IPS DF 4.7 (cell line): Measurements from ENCODE around the gene ADARB2.

Source experiments
- DNase-seq: peaks from one replicate; pipeline ENCODE4 v3.0.0-alpha.2; 2013; ENCODE audit warnings: low spot score; ENCODE audit errors: extremely low read depth

The ADARB2 gene

DNA sequence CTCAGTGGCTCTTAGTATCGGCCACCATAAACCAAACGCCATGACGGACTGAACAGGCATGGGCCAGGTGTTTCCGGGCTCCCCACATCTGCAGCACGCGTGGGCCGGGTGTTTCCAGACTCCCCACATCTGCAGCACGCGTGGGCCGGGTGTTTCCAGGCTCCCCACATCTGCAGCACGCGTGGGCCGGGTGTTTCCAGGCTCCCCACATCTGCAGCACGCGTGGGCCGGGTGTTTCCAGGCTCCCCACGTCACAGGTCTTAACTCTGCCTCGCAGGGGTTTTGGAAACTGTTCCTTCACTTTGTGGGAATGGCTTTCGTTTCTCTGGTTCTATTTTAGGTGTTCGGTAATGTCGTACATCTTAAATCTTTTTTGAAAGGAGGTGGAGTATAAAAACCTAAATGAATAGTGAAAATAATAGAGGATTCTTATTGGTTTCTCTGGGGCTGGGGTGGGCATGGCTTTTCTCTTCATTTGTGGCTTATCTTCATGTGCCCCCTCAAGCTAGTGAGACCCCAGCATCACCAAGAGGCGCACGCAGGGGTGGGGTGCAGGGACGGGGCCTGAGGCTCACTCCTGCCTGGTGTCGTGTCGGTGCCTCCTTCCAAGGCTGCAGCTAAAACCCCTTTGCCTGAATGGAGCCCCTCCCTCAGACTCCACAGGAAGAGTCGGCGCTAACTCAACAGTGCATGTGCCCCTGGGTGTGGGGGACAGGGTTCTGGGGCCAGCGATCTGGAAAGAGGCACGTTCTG is 554.9 kb downstream of the ADARB2 start:
- no peak for DNase-seq

GRCh38 chr10:1180836-1181235 is 556.5 kb downstream of the ADARB2 start:
- DNase-seq, result no peak

- DNase-seq, result no peak
Measured at GRCh38 chr10:1180071-1180730, 557.1 kb downstream of the ADARB2 start.

DNA sequence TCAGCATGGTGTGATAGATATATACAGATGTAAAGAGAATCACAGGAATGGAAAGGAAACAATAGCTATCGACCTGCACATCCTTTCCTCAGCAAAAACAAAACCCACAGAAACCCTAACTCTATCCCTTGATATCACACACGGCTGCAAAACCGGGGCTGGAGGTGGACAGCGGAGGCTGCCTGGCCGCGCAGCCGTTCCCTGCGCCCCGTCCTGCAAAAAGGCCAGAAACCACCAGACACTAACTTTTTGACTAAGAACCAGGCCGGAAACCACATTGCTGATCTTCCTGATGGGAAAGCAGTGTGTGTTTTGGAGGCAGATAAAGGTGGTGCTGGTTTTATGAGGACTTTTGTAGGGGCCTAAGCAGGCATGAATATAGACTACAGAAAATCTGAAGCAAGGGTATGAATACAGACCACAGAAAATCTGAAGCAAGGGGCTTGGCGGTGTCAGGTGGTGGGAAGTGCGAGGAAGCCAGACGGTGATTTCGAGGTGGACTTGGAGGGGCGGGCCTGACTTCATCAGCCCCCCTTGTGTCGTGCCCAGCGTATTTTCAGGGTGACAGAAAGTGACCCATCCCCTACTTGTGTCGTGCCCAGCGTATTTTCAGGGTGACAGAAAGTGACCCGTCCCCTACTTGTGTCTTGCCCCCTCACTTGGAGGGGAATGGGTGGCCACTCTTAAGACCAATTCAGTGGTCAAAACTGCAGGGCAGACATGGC is 557.8 kb downstream of the ADARB2 start:
- DNase-seq, result no peak

DNA sequence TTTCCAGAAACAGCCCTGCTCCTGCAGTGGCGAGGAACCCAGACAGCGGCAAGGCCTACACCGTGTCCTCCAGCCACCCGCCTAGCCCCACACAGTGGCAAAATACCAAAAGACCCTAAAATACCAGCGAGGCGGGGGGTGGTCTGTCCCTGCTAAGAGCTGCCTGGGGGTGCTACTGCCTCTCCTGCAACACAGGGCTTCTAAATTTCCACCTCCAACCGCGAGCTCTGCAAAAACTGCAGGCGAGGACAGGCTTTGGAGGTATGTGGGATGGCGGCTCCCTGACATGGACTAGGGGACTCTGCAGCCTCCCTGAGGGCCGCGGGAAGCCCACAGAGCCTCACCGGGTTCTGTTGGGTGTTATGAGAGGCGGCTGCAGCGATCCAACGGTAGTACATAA is 558.8 kb downstream of the ADARB2 start:
- no peak for DNase-seq

DNA sequence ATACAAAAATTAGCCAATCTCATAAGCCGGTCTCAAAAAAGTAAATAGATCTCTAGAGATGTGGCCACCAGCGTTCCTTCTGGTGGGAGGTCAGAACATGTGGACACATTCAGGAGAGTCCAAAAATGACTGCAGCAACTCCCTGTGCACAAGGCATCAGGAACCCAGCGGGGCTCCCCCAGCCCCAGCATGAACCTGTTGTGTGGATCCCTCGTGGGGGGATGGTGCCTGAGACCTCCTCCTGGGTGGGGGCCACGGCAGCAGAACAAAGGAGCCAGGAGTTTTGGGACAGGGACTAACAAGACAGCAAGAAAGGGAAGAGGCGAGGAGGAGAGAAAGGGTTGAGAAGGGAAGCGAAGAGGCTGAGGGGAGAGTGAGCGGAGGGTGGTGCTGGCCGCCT is 559.4 kb downstream of the ADARB2 start:
- no peak for DNase-seq

DNA sequence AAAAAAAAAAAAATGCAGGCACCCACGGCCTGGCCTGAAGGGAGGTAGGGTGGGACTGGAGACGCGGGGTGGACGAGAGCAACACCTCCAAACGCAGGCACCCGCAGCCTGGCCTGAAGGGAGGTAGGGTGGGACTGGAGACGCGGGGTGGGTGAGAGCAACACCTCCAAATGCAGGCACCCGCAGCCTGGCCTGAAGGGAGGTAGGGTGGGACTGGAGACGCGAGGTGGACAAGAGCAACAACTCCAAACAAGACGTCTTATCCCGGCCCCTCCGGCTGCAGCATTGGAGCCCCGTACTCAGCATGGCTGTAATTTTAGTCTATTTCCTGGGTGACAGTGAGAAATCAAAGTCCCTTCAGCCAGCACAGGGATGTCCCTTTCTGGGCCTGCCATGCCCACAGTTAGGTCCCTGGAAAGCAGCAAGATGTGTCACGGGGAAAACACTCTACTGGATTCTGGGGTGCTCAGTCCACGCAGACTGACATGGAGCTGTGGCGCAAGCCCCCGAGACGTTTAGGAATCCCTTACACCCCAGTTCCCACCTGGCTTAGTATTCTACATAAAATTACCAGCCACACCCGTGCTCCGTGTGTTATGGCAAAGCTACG is 561.3 kb downstream of the ADARB2 start:
- no peak for DNase-seq

GRCh38 chr10:1174022-1174421 is 563.3 kb downstream of the ADARB2 start:
- DNase-seq, result no peak

DNA sequence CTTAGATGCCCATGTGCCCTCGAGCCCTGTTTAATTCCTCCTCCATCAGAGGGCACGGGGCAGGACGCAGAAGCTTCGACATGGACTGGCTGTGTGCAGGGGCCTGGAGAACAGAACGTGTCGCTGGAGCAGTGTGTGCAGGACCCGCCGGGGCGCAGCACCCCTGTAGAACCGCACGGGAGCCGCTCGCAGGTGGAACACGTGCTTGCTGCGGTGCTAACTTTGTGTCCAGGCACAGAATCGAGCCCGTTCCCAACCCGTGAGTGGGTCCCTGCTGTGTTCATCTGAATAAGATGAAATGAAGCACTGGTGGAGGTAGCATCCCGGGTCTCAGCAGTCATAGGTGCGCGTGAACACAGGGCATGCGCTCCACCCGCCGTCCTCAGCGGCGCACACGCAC is 564.2 kb downstream of the ADARB2 start:
- no peak for DNase-seq

- no peak for DNase-seq
Measured at GRCh38 chr10:1172256-1172984, 564.9 kb downstream of the ADARB2 start.

DNA sequence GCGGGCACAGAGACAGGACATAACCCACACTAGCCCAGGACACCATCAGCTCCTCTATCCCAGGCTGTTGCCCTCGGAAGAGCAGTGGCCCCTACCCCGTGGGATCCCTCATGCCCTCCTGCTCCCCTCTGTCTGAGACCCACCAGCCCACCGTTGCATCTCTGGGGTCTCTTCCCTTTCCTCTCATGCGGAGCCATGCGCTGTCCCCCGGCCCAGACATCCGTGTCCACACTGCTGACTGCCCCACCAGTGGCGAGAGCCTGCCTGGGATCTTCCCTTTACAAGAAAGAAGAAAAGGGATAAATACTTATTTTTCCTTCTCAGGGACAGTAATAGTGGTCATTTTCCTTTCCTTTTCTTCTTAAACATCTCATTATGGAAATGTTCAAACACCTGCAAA is 565.7 kb downstream of the ADARB2 start:
- no peak for DNase-seq

GRCh38 chr10:1171182-1171581 is 566.1 kb downstream of the ADARB2 start:
- DNase-seq, result no peak

DNA sequence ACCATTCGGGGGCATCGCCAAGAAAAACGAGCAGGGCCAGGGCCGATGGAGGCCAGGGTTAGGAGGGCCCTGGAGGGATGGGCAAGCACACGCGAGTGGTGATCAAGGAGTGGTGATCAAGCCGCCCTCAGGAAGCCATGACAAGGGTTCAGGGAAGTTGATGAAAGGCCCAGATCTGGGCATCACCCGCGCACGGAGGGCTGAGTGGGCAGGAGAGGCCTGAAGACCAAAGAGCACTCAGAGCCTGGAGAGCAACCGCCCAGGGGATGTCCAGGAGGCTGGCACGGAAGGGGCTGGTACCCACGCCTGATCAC is 566.5 kb downstream of the ADARB2 start:
- no peak for DNase-seq

- no peak for DNase-seq
Measured at GRCh38 chr10:1169981-1170866, 567.1 kb downstream of the ADARB2 start.

DNA sequence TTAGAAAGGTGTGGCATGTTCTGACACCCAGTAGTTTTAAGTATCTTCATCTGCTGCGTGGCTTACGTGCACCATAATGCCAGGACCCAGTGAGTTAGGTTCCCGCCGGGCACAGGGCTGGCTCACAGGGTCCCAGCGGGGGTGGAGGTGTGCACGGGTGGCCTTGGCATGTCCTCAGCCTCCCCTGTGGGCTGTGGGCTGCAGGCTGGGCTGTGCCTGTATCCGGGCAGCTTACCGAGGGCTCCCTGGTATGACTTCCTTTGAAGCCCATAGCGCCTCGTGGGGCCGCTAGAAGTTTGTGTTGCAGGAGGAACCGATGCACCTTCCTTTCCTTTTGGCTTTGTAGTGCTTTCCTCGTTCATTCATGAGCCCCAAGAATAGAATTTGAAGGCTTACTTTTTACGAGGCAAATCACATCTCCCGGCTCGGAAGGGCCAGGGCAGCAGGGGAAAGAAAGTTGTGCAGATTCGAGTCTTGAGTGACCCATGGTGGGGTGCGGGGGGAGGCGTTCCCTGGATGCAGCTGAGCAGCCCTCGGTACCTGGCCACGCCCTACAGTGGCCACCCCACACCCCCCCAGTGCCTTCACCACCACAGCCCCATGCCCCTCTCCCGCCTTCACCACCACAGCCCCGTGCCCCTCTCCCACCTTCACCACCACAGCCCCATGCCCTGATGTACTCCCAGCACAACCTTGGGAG is 568.0 kb downstream of the ADARB2 start:
- no peak for DNase-seq

DNA sequence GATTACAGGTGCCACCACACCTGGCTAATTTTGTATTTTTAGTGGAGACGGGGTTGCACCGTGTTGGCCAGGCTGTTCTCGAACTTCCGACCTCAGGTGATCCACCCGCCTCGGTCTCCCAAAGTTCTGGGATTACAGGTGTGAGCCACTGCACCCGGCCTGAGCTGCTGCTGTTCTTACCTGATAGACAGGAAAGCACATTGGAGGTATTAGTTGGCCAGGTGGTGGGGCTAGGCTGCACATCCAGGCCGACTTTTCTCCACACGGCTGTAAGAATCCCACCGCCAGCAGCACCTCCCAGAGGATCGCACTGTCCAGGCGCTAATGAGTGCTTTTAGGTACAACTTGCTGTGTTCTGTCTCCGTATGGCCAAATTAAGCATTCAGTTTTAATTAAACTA is 568.6 kb downstream of the ADARB2 start:
- DNase-seq, result no peak

- DNase-seq, result no peak
Measured at GRCh38 chr10:1166828-1167275, 570.5 kb downstream of the ADARB2 start.

GRCh38 chr10:1166101-1166827 is 571.1 kb downstream of the ADARB2 start:
- no peak for DNase-seq

DNA sequence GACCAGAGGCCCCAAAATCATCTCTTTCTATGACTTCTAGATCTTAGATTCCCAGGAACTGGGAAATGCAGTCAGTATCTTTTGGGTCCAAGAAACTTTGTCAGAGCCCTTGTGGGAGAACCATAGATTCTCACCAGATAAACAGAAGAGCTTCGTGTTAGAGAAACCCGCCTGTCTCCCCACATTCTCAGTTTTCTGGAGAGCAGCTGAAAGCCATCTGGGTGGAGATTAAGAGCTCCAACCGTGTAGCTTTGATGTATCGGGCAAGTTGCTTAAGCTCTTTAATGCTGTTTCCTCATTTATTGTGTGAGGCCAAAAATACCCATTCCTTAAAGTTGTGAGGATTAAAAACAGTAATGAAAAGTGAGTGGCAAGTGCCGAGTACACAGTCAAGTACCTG is 573.5 kb downstream of the ADARB2 start:
- no peak for DNase-seq
